ENCODE data around the gene ABITRAM.
"Not testable (repeated sequence)": the region's sequence is repeated elsewhere in the genome, so short reads cannot be mapped to it uniquely, and the experiment has no call there.

ABITRAM gene

DNA sequence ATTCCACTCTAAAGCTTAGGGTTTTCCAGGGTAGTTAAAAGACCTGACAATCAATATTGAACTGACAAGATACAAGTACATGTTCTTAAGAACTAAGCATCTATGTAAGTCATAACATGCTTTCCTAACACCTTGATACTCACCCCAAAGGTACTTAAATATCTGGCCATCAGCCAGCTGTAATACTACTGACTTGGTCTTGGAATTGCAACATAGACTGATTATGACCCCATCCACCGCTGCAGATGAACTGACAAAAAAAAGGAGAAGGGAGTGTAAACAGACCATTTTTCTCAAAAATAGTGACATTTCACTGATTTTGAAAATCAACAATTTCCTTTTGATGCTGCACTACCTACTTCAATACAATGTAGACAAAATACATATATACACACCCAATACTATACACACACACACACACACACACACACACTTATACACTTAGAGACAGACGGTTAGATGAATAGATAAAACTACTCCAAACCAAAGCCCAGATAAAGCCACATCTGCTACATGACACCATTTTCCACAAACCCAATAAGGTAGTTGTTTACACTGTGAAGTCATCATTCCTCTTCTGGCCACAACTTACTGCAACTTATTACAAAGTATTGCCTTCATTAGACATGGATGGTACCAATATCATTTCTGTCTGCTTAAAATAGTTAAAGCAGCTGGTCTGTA lies 30.6 kb upstream of the ABITRAM start:
- DNase-seq (ENCODE audit: insufficient read length, low spot score) (no peak), FAIRE-seq (no peak)
- TF ChIP-seq POU2F2 (IDR thresholded peaks at IDR 0.05; ENCODE audit: low read depth, low read length), result no peak
- no peak for TF ChIP-seq SPI1 (IDR thresholded peaks at IDR 0.05; ENCODE audit: low read depth, low read length)
- no peak for TF ChIP-seq PAX5 (IDR thresholded peaks at IDR 0.05; ENCODE audit: insufficient read depth, low read length, severe bottlenecking)
- TF ChIP-seq POLR2AphosphoS5 (IDR thresholded peaks at IDR 0.05; ENCODE audit: low read depth, low read length), result no peak
- TF ChIP-seq TAF1 (IDR thresholded peaks at IDR 0.05; ENCODE audit: low read depth, low read length), result no peak
- no peak for TF ChIP-seq POLR2A (IDR thresholded peaks at IDR 0.05; ENCODE audit: low read depth, low read length)

DNA sequence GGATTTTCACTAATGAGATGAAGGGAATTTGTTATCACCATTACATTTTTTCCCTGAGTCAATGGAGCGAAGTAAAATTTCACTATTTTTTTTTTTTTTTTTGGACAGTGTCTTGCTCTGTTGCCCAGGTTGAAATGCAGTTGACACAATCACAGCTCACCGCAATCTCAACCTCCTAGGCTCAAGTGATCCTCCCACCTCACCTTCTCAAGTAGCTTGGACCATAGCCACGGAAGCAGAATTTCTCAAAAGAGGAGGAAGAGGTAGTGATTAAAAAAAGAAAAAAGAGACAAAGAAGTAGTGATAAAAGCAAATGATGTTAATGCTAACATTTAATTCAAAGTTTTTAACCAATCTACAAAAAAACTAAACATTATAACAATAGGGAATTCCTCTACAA lies 30.0 kb upstream of the ABITRAM start:
- FAIRE-seq, result no peak
- TF ChIP-seq POLR2AphosphoS5 (IDR thresholded peaks at IDR 0.05; ENCODE audit: low read depth, low read length) (no peak), SPI1 (IDR thresholded peaks at IDR 0.05; ENCODE audit: low read depth, low read length) (no peak), POLR2A (IDR thresholded peaks at IDR 0.05; ENCODE audit: low read depth, low read length) (no peak), TAF1 (IDR thresholded peaks at IDR 0.05; ENCODE audit: low read depth, low read length) (no peak), POU2F2 (IDR thresholded peaks at IDR 0.05; ENCODE audit: low read depth, low read length) (no peak), PAX5 (IDR thresholded peaks at IDR 0.05; ENCODE audit: insufficient read depth, low read length, severe bottlenecking) (no peak)

DNA sequence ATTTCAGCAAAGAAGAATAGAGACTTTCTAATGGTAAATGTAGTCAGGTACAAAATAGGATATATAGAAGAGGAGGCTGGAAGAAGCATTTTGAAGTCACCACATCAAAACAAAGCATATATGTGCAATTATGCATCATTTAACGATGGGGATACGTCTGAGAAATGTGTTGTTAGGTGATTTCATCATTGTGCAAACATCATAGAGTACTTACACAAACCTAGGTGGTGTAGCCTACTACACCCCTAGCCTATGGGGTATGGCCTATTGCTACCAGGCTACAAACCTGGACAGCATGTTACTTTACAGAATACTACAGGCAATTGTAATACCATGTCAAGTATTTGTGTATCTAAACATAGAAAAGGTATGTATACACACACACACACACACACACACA lies 28.7 kb upstream of the ABITRAM start:
- DNase-seq (ENCODE audit: insufficient read length, low spot score) (no peak), FAIRE-seq (no peak)
- TF ChIP-seq PAX5 (IDR thresholded peaks at IDR 0.05; ENCODE audit: insufficient read depth, low read length, severe bottlenecking), result no peak
- no peak for TF ChIP-seq SPI1 (IDR thresholded peaks at IDR 0.05; ENCODE audit: low read depth, low read length)
- no peak for TF ChIP-seq POLR2A (IDR thresholded peaks at IDR 0.05; ENCODE audit: low read depth, low read length)
- TF ChIP-seq POU2F2 (IDR thresholded peaks at IDR 0.05; ENCODE audit: low read depth, low read length), result no peak

More for the DNA sequence above, 30.0 kb upstream of the ABITRAM start:
- DNase-seq (ENCODE audit: insufficient read length, low spot score), result no peak

DNA sequence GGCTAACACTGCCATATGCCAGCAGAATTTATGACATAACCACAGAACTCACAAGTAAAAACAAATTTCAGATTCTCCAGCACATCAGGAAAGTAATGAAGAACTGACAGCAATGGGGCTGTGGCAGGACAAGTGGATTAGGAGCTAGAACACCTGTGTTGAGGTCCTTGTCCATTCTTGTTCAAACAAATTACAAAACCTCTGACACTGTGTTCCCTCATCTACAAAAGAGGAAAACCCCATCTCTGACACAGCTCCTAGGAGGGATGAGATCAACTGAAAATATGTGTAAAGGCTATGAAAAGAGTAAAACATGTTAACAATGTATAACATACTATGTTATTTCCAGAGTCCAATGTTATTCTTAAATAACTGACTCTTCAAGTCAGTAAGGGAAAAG lies 23.8 kb upstream of the ABITRAM start:
- no peak for TF ChIP-seq TAF1 (IDR thresholded peaks at IDR 0.05; ENCODE audit: low read depth, low read length)
- no peak for TF ChIP-seq PAX5 (IDR thresholded peaks at IDR 0.05; ENCODE audit: insufficient read depth, low read length, severe bottlenecking)
- TF ChIP-seq POLR2AphosphoS5 (IDR thresholded peaks at IDR 0.05; ENCODE audit: low read depth, low read length), result no peak
- no peak for TF ChIP-seq POLR2A (IDR thresholded peaks at IDR 0.05; ENCODE audit: low read depth, low read length)
- TF ChIP-seq SPI1 (IDR thresholded peaks at IDR 0.05; ENCODE audit: low read depth, low read length), result no peak
- no peak for TF ChIP-seq POU2F2 (IDR thresholded peaks at IDR 0.05; ENCODE audit: low read depth, low read length)
- DNase-seq (ENCODE audit: insufficient read length, low spot score), result no peak

DNA sequence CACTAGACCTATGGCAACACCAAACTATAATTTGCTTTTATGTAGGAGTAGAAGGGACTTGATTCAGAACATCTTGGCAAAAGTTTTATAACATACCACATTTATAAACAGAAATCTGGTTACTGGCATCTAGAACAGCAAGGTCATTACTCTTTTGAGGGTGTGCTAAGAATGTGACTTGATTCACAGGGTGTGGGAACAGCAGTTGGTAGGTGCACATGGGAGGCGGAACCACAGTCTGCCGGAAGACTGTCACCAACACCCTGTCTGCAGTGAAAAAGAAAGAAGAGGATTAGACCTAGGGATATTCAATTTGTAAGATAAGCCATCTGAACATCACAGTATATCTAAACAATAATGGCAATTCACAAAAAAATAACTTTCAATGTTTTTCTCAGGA lies 23.3 kb upstream of the ABITRAM start:
- no peak for DNase-seq (ENCODE audit: insufficient read length, low spot score)
- TF ChIP-seq POLR2A (IDR thresholded peaks at IDR 0.05; ENCODE audit: low read depth, low read length), result no peak
- no peak for TF ChIP-seq POLR2AphosphoS5 (IDR thresholded peaks at IDR 0.05; ENCODE audit: low read depth, low read length)
- TF ChIP-seq PAX5 (IDR thresholded peaks at IDR 0.05; ENCODE audit: insufficient read depth, low read length, severe bottlenecking), result no peak
- no peak for TF ChIP-seq POU2F2 (IDR thresholded peaks at IDR 0.05; ENCODE audit: low read depth, low read length)
- TF ChIP-seq SPI1 (IDR thresholded peaks at IDR 0.05; ENCODE audit: low read depth, low read length), result no peak
- no peak for TF ChIP-seq TAF1 (IDR thresholded peaks at IDR 0.05; ENCODE audit: low read depth, low read length)
- no peak for FAIRE-seq

More for the DNA sequence above, 23.8 kb upstream of the ABITRAM start:
- FAIRE-seq, result no peak

DNA sequence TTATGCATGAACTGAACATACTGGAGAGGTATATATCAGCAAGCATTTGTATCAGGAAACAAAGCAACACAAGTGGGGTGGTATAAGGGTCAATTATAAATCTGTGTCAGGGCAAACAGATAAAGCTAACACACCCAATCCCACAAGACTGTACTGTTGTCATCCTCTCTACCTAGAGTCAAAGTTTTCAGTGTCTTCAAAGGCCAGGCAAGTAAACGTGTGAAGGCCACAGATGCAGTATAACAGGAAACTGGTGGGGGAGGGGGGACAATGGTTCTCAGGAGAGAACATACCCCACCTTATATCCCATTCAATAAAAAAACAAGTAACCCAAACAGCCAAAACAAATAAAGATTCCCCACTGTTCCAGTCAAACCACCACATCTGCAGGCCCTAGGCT lies 22.4 kb upstream of the ABITRAM start:
- DNase-seq (ENCODE audit: insufficient read length, low spot score) (no peak), FAIRE-seq (no peak)
- TF ChIP-seq SPI1 (IDR thresholded peaks at IDR 0.05; ENCODE audit: low read depth, low read length), result no peak
- TF ChIP-seq PAX5 (IDR thresholded peaks at IDR 0.05; ENCODE audit: insufficient read depth, low read length, severe bottlenecking), result no peak
- no peak for TF ChIP-seq POLR2AphosphoS5 (IDR thresholded peaks at IDR 0.05; ENCODE audit: low read depth, low read length)
- no peak for TF ChIP-seq TAF1 (IDR thresholded peaks at IDR 0.05; ENCODE audit: low read depth, low read length)
- TF ChIP-seq POLR2A (IDR thresholded peaks at IDR 0.05; ENCODE audit: low read depth, low read length), result no peak

DNA sequence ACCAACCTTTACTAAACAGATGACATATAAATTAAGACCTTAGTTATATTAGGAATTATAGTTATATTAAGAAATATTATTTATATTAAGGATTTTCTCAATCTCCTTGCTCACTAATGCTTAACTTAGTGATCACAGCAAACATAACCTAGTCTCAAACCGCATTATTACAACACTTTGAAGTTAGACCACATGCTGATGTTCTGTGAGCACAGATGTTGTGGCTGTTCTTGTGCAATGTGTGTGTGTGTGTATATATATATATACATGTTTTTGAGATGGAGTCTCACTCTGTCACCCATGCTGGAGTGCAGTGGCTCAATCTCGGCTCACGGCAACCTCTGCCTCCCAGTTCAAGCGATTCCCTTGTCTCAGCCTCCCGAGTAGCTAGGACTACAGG lies 20.8 kb upstream of the ABITRAM start:
- DNase-seq (ENCODE audit: insufficient read length, low spot score), result no peak
- TF ChIP-seq SPI1 (IDR thresholded peaks at IDR 0.05; ENCODE audit: low read depth, low read length), result no peak
- no peak for TF ChIP-seq POLR2AphosphoS5 (IDR thresholded peaks at IDR 0.05; ENCODE audit: low read depth, low read length)
- TF ChIP-seq POLR2A (IDR thresholded peaks at IDR 0.05; ENCODE audit: low read depth, low read length), result no peak
- no peak for TF ChIP-seq POU2F2 (IDR thresholded peaks at IDR 0.05; ENCODE audit: low read depth, low read length)
- no peak for TF ChIP-seq TAF1 (IDR thresholded peaks at IDR 0.05; ENCODE audit: low read depth, low read length)
- no peak for TF ChIP-seq PAX5 (IDR thresholded peaks at IDR 0.05; ENCODE audit: insufficient read depth, low read length, severe bottlenecking)
- no peak for FAIRE-seq

DNA sequence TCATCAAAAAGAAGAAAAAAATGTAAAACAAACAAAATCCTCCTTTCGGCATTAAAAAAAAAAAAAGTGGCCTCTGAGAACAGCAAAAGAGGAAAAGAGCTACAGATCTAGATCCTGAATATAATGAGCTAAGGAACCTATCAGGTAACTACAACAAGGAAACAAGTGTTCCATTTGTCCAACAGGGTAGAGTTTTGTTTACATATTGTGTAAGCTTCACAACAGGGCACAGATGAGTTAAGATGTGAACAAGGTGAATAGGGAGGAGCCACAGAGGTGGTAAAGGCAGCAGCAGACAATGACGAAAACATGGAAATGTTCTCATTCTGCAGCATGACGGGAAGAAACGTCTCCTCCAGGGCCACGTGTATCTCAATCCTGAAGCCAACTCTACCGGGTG lies 14.7 kb upstream of the ABITRAM start:
- no peak for TF ChIP-seq POLR2A (IDR thresholded peaks at IDR 0.05; ENCODE audit: low read depth, low read length)
- TF ChIP-seq PAX5 (IDR thresholded peaks at IDR 0.05; ENCODE audit: insufficient read depth, low read length, severe bottlenecking), result no peak
- no peak for DNase-seq (ENCODE audit: insufficient read length, low spot score)
- FAIRE-seq, result no peak

DNA sequence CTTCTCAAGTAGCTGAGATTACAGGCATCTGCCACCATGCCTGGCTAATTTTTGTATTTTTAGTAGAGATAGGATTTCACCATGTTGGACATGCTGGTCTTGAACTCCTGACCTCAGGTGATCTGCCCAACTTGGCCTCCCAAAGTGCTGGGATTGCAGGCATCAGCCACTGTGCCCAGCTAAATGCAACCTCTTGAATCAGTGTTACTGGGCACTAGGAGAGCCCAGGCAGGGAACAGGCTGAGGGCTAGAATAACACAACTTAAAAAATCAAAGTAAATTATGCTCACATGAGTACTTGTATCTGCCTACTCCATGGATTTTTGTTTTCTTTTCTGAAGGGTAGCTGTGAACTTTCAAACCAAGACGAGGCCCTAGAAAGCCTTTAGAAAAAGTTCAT lies 13.8 kb upstream of the ABITRAM start:
- DNase-seq (ENCODE audit: insufficient read length, low spot score); FAIRE-seq: not testable (repeated sequence)

DNA sequence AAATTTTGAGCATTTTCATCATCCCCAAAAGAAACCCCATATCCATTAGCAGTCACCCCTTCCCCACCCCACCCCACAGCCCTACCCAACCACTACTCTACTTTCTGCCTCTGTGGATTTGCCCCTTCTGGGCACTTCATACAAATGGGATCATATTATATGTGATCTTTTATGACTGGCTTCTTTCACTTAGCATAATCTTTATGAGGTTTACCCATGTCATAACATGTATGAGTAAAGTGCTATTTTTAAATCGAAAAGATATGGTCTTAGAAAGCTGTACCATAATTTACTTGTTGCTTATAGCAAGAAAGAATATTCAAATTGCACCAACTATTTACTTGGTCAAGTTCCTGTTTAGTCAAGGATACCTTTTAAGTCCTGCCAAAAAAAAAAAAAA lies 13.0 kb upstream of the ABITRAM start:
- no peak for FAIRE-seq
- DNase-seq (ENCODE audit: insufficient read length, low spot score), result no peak
- TF ChIP-seq POLR2AphosphoS5 (IDR thresholded peaks at IDR 0.05; ENCODE audit: low read depth, low read length) (no peak), POU2F2 (IDR thresholded peaks at IDR 0.05; ENCODE audit: low read depth, low read length) (no peak), POLR2A (IDR thresholded peaks at IDR 0.05; ENCODE audit: low read depth, low read length) (no peak), SPI1 (IDR thresholded peaks at IDR 0.05; ENCODE audit: low read depth, low read length) (no peak), TAF1 (IDR thresholded peaks at IDR 0.05; ENCODE audit: low read depth, low read length) (no peak)
